ENCODE measurements around the gene ARHGAP26.

The ARHGAP26 gene

GRCh38 chr5:143258559-143259253, 488.5 kb downstream of the ARHGAP26 start:
- H3K4me3 ChIP-seq (ENCODE audit: low read depth, low read length): no peak overlapping the region
- TF ChIP-seq CTCF (IDR thresholded peaks at IDR 0.05; ENCODE audit: borderline replicate concordance, insufficient read depth, low read depth, low read length): no peak

- no peak overlapping the region for H3K4me3 ChIP-seq (ENCODE audit: low read depth, low read length)
- TF ChIP-seq CTCF (IDR thresholded peaks at IDR 0.05; ENCODE audit: borderline replicate concordance, insufficient read depth, low read depth, low read length): no peak
These were observed 489.1 kb downstream of the ARHGAP26 start for GRCh38 chr5:143259254-143259605.

- H3K4me3 ChIP-seq (ENCODE audit: low read depth, low read length): no peak overlapping the region
- TF ChIP-seq CTCF (IDR thresholded peaks at IDR 0.05; ENCODE audit: borderline replicate concordance, insufficient read depth, low read depth, low read length): no peak
These were observed 491.7 kb downstream of the ARHGAP26 start for GRCh38 chr5:143261748-143262392.

GRCh38 chr5:143262393-143263174, 492.4 kb downstream of the ARHGAP26 start:
- TF ChIP-seq CTCF (IDR thresholded peaks at IDR 0.05; ENCODE audit: borderline replicate concordance, insufficient read depth, low read depth, low read length): no peak
- H3K4me3 ChIP-seq (ENCODE audit: low read depth, low read length): no peak overlapping the region

GRCh38 chr5:143263272-143263810, 493.2 kb downstream of the ARHGAP26 start:
- no peak overlapping the region for H3K4me3 ChIP-seq (ENCODE audit: low read depth, low read length)
- no peak for TF ChIP-seq CTCF (IDR thresholded peaks at IDR 0.05; ENCODE audit: borderline replicate concordance, insufficient read depth, low read depth, low read length)

- H3K4me3 ChIP-seq (ENCODE audit: low read depth, low read length): no peak overlapping the region
- TF ChIP-seq CTCF (IDR thresholded peaks at IDR 0.05; ENCODE audit: borderline replicate concordance, insufficient read depth, low read depth, low read length): no peak
These were observed 495.8 kb downstream of the ARHGAP26 start for GRCh38 chr5:143265995-143266394.
